Astrocyte of the spinal cord (primary cell): ENCODE data around the gene MPG.
"Not testable (repeated sequence)": the region's sequence is repeated elsewhere in the genome, so short reads cannot be mapped to it uniquely, and the experiment has no call there.

Experiments
- DNase-seq: peaks from one replicate; pipeline ENCODE4 v3.0.0; 2011; ENCODE audit warnings: low read depth, low spot score
- H3K4me3 ChIP-seq: 2 replicates; pipeline ENCODE4 v1.5.1; 2011; ENCODE audit warnings: low read depth, mild to moderate bottlenecking, low read length, moderate library complexity
- in situ Hi-C: cut with HindIII; loops from 2 replicates; pipeline ENCODE4 v1.10.0; 2017; ENCODE audit warnings: low sequenced_read_pairs
- TF ChIP-seq, protein P1 (sequence below): IDR thresholded peaks from 2 replicates; pipeline ENCODE4 v1.5.1; 2012; ENCODE audit warnings: low read depth, mild to moderate bottlenecking, low read length, inconsistent platforms

Gene MPG

DNA sequence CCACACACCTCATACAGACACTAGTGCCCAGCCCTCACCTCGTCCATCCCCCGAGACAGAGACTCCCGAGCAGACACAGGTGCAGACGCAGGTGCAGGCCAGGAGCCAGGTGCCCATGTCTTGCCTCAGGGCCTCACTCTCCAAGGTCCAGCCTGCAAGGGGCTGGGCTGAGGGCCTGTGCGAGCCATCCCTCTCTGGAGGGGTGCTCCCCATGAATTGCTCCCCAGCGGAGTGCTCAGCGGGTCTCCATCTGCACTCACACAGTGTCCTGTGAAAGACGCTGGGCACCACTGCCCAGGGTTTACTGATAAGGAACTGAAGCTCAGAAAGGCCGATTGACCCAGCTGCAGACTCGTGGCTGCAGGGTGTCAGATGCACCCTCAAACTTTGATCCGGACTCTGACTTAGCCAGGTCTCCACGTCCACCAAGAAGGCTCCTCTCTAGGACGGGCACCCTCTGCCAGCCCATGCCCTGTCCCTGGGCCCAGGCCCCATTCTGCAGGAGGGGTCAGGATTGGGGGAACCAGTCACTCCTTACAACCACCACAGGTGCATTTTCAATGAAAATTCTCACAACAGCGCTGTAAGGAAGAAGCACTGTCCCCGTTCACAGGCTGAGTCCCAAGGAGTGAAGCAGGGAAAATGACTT is 41.6 kb upstream of the MPG start:
- no peak for DNase-seq
- in situ Hi-C loops: no loop called here
- no peak overlapping the region for H3K4me3 ChIP-seq
- TF ChIP-seq, protein P1, sequence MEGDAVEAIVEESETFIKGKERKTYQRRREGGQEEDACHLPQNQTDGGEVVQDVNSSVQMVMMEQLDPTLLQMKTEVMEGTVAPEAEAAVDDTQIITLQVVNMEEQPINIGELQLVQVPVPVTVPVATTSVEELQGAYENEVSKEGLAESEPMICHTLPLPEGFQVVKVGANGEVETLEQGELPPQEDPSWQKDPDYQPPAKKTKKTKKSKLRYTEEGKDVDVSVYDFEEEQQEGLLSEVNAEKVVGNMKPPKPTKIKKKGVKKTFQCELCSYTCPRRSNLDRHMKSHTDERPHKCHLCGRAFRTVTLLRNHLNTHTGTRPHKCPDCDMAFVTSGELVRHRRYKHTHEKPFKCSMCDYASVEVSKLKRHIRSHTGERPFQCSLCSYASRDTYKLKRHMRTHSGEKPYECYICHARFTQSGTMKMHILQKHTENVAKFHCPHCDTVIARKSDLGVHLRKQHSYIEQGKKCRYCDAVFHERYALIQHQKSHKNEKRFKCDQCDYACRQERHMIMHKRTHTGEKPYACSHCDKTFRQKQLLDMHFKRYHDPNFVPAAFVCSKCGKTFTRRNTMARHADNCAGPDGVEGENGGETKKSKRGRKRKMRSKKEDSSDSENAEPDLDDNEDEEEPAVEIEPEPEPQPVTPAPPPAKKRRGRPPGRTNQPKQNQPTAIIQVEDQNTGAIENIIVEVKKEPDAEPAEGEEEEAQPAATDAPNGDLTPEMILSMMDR: no peak

DNA sequence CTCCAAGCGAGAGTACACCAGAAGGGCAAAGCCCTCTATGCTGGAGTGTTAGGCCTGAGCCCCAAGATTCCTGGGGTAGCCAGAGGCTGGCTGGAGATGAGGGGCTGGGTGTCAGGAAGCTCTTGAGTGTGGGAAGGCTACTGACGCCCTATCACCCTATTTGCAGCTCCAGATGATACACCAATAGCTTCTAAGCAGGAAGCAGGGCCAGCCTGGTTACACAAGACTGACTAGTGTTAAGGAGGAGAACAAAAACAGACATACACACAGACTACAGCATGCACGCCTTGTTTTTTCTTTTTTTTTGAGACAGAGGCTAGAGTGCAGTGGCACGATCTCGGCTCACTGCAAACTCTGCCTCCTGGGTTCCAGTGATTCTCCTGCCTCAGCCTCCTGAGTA is 40.5 kb upstream of the MPG start:
- no peak for DNase-seq
- no peak overlapping the region for H3K4me3 ChIP-seq

DNA sequence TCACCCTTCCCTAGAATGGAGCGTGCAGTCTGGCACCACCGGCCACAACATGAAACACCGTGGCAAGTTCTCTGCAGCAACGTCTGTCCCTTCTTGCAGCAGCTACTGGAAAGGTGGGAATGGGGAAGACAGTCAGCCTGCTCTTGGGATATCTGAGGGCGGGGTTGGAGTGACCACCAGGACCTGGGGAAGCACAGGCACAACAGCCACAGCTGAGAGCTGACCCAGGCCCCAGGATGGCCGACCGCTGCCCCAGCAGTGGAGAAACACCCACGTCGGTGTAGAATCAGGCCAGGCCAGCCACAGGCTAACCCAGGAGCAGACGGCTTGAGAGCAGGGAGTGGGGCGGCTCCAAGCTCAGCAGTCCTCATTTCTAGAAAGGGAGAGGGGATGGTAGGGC is 39.8 kb upstream of the MPG start:
- DNase-seq, H3K4me3 ChIP-seq, in situ Hi-C loops: not testable (repeated sequence)

More for the DNA sequence above, 40.5 kb upstream of the MPG start:
- in situ Hi-C loops: no loop called here
- TF ChIP-seq, protein P1: no peak

DNA sequence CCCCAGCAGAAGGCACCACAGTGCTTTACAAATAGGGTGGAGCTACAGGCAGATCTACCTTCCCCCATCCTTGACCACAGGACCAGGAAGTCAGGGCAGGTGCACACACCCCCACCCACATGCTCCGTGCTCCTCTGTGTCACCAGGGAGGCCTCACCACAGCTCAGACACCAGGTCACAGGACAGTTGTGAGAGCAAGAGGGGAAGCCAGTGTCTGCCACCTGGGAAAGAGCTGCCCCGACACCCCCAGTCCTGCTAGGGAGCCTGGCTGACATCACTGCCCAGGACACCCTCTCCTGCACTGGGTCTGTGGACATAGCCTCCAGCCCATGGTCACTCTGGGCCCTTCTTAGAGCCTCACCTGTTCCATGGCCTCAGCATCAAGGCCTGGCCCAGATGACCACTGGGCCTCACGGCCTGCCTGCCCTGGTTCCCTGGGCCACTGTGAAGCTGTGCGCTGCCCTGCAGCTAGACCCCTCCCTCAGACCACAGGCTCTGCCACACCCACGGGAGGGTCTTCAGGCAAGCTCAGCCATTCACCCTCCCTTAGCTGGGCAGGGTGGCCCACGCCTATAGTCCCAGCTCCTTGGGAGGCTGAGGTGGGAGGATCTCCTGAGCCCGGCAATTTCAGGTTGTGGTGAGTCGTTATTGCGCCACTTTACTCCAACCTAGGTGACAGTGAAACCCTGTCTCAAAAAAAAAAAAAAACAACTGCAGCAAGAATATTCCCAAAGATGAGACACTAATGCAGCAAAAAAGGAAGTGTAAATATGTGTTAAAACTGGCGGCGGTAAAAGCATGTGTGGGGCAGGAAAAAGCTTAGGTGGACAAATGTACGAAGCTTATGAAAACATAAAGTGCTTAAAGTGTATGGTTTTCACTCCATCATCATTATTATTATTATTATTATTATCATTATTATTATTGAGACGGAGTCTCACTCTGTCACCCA is 38.8 kb upstream of the MPG start:
- no peak for DNase-seq
- in situ Hi-C loops: no loop called here

DNA sequence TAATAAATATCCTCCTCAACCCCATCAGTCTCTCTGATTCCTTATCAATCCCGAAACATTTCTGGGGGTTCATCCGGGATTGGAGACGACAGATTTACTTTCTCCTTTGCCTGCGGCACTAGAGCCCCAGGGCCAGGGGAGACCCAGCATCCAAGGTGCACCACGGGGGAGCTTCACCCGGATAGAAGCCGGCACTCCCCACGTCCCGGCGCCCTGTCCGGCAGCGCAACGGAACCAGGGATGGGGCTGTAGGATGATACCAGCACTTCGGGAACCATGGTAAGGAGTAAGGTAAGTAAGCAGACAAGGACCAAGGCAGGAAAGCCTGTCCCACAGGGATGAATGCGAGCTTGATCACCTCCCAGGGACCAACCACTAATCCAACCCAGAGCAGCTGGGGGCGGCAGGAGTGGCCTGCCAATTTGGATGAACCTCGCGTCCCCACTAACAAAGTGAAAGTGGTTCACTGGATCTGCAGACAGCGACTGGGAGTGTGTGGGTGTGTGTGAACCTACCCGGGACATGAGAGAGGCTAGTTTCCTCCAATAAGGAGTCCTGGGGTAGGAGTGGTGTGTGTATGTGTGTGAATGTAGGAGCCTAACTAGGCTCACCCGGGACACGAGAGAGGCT is 36.5 kb upstream of the MPG start:
- H3K4me3 ChIP-seq: no peak overlapping the region
- in situ Hi-C loops: no loop called here
- TF ChIP-seq, protein P1: no peak
- DNase-seq: no peak

More for the DNA sequence above, 38.8 kb upstream of the MPG start:
- TF ChIP-seq, protein P1: no peak
- no peak overlapping the region for H3K4me3 ChIP-seq

DNA sequence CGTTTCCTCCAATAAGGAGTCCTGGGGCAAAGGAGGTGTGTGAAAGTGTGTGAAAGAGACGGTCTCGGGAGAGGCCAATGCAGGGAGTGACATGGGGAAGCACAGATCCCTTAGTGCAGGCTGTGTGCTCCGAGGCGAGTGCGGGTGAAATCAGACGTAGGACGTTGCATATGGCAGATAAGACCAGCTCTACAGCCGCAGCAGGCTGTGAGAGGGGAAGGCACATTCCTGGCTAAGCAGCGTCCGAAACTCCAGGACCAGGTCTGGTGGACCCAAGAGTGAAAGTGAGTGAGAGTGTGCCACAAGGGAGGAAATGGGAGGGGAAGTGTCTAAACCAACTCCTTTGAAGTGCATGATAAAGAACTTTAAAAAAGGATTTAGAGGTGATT is 36.0 kb upstream of the MPG start:
- in situ Hi-C loops: no loop called here
- H3K4me3 ChIP-seq: no peak overlapping the region
- TF ChIP-seq, protein P1: no peak
- DNase-seq: no peak

DNA sequence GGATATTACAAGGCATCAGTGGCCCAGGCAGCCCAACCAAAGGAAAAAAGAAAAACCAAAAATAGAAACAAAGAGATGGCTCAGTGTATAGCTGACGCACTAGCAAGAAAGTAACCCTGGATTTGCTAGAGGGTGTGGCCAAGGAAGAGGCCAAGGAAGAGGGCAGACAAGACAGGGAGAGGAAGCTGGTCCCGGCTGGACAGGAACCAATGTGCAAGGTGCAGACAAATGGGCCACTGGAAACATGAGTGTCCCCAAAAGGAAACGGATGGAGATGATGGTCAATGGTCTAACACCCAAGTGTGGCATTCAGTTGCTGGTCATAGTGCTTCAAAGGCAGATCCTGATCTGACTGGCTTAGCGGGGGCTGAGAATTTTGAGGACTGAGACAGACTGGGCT is 35.3 kb upstream of the MPG start:
- in situ Hi-C loops: no loop called here
- no peak for DNase-seq
- TF ChIP-seq, protein P1: no peak
- H3K4me3 ChIP-seq: no peak overlapping the region
